ENCODE results near the gene CUL2.
"Not testable (repeated sequence)": the region's sequence is repeated elsewhere in the genome, so short reads cannot be mapped to it uniquely, and the experiment has no call there.

The CUL2 gene

DNA sequence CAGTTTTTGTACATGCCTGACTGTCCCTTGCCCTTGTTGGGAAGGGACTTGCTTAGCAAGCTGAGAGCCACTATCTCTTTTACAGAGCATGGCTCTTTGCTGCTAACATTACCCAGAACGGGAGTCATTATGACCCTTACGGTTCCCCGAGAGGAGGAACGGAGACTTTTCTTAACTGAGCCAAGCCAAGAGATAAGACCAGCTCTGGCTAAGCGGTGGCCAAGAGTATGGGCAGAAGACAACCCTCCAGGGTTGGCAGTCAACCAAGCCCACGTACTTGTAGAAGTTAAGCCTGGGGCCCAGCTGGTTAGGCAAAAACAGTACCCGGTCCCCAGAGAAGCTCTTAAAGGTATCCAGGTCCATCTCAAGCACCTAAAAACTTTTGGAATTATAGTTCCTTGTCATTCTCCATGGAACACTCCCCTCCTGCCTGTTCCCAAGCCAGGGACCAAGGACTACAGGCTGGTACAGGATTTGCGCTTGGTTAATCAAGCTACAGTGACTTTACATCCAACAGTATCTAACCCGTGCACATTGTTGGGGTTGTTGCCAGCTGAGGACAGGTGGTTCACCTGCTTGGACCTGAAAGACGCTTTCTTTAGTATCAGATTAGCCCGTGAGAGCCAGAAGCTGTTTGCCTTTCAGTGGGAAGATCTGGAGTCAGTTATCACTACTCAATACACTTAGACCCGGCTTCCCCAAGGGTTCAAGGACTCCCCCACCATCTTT is 118.4 kb downstream of the CUL2 start:
- H3K9me3 Mint-ChIP-seq, result peaks cover 13% of the 10 kb centered on the region
- H3K36me3 Mint-ChIP-seq (ENCODE audit: low read depth); DNase-seq; H3K4me3 Mint-ChIP-seq; H3K27me3 Mint-ChIP-seq; H3K27ac Mint-ChIP-seq; ATAC-seq; H3K4me1 Mint-ChIP-seq: not testable (repeated sequence)

DNA sequence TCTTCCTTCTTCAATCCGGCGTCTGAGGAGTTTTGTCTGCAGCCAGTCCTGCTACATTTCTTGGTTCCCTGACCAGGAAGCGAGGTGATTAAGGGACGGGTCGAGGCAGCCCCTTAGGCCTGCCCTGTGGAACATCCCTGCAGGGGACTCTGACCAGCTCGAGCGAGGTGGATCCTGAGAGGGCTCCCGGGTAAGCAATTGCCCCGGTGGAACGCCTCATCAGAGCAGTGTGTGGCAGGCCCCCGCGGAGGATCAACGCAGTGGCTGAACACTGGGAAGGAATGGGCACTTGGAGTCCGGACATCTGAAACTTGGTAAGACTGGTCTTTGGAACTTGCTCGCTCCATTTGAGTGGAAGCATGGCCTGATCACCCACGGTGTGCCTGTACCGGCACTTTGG is 121.0 kb downstream of the CUL2 start:
- Mint-ChIP-seq H3K27ac (no peak overlapping the region), H3K4me3 (no peak overlapping the region), H3K9me3 (peaks cover under 1% of the 10 kb centered on the region), H3K4me1 (no peaks in the 10 kb centered on the region), H3K36me3 (ENCODE audit: low read depth) (no peaks in the 10 kb centered on the region), H3K27me3 (peaks cover 2% of the 10 kb centered on the region)
- ATAC-seq, result no peak
- DNase-seq, result no peak

DNA sequence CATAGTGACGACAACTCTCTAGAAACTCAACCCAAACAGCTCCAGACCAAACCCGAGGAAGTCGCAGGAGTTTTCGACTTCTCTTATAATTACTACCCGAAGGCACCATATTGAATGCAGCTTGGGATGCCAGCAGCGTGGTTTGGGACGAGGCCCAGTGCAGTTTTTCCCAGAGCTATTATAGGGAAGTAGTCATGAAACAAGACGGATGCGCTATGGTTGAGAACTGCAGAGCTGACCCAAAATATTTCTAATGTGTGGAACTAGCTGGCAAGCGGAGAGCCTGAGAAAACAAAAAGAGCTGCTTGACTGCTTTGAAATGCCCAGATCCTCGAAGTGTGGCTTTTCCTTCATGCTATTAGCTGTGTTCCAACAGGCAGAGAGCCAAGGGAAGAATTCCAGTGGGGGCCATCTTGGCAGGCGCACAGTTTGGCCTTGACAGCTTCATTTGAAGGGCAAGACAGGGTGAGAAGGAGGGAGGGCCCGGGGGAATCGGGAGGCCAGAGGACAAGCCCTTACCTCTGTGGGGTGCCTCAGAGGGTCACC is 122.7 kb downstream of the CUL2 start:
- Mint-ChIP-seq H3K9me3 (no peaks in the 10 kb centered on the region), H3K4me3 (no peak overlapping the region), H3K4me1 (no peaks in the 10 kb centered on the region), H3K36me3 (ENCODE audit: low read depth) (no peaks in the 10 kb centered on the region), H3K27ac (no peak overlapping the region), H3K27me3 (peaks cover 2% of the 10 kb centered on the region)
- DNase-seq (no peak), ATAC-seq (no peak)

DNA sequence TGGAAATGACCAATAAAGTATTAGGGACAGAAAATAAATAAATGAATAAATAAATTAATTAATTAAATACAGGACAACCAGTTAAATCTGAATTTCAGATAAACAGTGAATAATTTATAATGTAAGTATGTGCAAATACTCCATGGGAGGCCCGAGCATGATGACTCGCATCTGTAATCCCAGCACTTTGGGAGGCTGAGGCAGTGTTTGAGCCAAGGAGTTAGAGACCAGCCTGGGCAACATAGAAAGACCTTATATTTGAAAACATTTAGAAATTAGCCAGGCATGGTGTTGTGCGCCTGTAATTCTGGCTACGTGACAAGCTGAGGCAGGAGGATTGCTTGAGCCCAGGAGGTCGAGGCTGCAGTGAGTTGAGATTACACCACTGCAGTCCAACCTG is 123.7 kb downstream of the CUL2 start:
- Mint-ChIP-seq H3K4me1 (no peaks in the 10 kb centered on the region), H3K27ac (no peak overlapping the region), H3K4me3 (no peak overlapping the region), H3K27me3 (peaks cover 2% of the 10 kb centered on the region), H3K36me3 (ENCODE audit: low read depth) (no peaks in the 10 kb centered on the region), H3K9me3 (no peaks in the 10 kb centered on the region)
- DNase-seq (no peak), ATAC-seq (no peak)

DNA sequence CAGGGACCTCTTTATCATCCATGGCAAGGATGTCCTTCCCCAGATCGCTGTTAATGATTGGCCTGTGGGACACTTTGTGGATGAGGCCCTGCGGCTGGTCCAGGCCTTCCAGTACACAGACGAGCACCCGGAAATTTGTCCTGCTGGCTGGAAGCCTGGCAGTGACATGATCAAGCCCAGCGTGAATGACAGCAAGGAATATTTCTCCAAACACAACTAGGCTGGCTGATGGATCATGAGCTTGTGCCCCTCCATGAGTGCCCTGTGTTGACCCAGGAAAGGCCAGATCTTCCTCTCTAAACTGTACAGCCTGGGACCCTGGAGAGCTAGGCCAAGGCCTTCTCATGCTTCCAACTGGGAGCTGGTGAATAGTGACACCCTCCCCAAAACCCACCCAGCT is 124.1 kb downstream of the CUL2 start:
- ATAC-seq (no peak), DNase-seq (no peak)
- H3K9me3 Mint-ChIP-seq, result no peaks in the 10 kb centered on the region
- H3K27me3 Mint-ChIP-seq, result peaks cover 2% of the 10 kb centered on the region
- no peaks in the 10 kb centered on the region for H3K4me1 Mint-ChIP-seq
- no peak overlapping the region for H3K4me3 Mint-ChIP-seq
- H3K36me3 Mint-ChIP-seq (ENCODE audit: low read depth), result no peaks in the 10 kb centered on the region
- H3K27ac Mint-ChIP-seq, result no peak overlapping the region

DNA sequence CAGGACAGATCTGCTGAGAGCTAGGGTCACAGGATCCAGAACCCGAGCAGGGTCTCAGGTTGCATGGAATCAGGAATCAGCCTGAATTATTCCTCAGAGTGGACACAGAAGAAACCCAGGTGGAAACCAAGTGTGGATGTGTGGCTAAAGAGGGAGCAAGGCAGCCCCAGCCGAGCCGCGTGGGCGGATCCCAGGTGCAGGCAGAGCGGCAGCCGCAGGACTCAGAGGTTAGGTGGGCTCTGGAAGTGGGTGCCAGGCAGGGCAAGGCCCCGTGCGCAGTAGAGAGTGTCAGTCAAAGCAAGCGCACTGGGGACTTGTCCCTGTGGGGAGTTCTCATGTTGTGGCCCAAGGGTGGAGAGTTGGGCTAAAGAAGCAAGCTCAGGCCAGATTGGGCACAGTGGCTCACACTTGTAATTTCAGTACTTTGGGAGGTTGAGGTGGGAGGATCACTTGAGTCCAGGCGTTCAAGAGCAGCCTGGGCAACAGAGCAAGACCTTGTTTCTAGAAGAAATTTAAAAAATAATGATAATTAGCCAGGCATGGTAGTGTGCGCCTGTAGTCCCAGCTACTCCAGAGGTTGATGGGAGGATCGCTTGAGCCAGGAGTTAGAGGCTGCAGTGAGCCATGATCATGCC is 125.9 kb downstream of the CUL2 start:
- Mint-ChIP-seq H3K27ac (no peak overlapping the region), H3K4me1 (no peaks in the 10 kb centered on the region), H3K36me3 (ENCODE audit: low read depth) (no peaks in the 10 kb centered on the region), H3K9me3 (no peaks in the 10 kb centered on the region), H3K27me3 (peaks cover 2% of the 10 kb centered on the region), H3K4me3 (no peak overlapping the region)
- ATAC-seq, result no peak
- no peak for DNase-seq

DNA sequence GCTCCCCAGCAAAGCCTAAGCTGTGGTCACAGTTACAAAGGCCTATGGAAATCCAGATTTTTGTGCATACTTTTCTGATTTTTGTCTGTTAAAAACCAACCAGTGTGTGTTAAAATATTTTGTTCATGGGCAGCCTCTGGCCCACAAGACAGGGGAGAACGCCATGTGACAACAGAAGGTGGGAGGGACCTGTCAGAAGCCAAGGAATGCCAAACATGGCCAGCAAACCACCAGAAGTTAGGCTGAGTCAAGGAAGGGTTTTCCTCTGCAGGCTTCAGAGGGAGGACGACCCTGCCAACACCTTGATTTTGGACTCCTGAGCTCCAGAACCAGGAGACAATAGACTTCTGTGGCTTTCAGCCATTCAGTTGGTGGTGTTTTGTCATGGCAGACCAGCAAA is 127.3 kb downstream of the CUL2 start:
- peaks cover 2% of the 10 kb centered on the region for H3K27me3 Mint-ChIP-seq
- H3K27ac Mint-ChIP-seq, result no peak overlapping the region
- H3K4me1 Mint-ChIP-seq, result no peaks in the 10 kb centered on the region
- no peak overlapping the region for H3K4me3 Mint-ChIP-seq
- no peaks in the 10 kb centered on the region for H3K9me3 Mint-ChIP-seq
- no peaks in the 10 kb centered on the region for H3K36me3 Mint-ChIP-seq (ENCODE audit: low read depth)
- no peak for ATAC-seq
- DNase-seq, result no peak

DNA sequence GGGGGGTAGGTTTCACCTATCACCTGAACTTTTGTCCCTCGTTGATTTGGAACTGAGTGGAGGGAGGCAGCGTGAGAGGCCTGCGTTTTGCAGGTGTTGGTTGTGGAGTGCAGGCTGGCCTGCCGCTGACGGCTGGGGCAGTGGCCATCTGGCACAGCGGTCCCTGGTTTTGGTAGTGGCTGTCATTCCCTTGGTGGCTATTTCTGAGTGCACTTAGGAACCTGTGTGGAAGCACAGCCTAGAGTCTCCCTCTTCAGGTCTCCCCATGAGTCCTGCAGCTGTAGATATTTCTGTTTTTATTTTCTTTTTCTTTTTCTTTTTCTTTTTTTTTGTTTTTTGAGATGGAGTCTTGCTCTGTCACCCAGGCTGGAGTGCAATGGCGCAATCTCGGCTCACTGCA is 129.2 kb downstream of the CUL2 start:
- no peak overlapping the region for H3K27ac Mint-ChIP-seq
- no peaks in the 10 kb centered on the region for H3K9me3 Mint-ChIP-seq
- H3K4me1 Mint-ChIP-seq, result no peaks in the 10 kb centered on the region
- H3K4me3 Mint-ChIP-seq, result no peak overlapping the region
- ATAC-seq (no peak), DNase-seq (no peak)
- no peaks in the 10 kb centered on the region for H3K36me3 Mint-ChIP-seq (ENCODE audit: low read depth)
- H3K27me3 Mint-ChIP-seq, result peaks cover 2% of the 10 kb centered on the region

DNA sequence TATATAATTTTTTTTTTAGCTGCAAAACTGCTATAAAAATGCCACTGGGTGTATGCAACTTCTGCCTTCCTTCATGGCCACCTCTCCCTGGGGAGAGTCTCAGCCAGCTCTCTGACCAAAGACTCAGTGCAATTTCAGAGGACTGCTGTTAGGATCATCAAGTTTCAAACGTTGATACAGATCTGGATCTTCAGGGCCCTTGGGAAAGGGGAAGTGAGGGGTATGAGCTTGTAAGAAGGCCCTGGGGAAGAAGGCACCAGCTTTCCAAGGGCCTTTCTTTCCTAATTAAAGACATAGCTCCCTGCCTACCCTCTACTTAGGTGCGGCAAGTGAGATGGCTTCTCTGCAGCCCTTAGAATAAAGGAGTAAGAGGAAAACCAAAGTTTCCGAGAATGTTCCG is 130.4 kb downstream of the CUL2 start:
- no peaks in the 10 kb centered on the region for H3K36me3 Mint-ChIP-seq (ENCODE audit: low read depth)
- H3K9me3 Mint-ChIP-seq, result no peaks in the 10 kb centered on the region
- no peaks in the 10 kb centered on the region for H3K4me1 Mint-ChIP-seq
- H3K27ac Mint-ChIP-seq, result no peak overlapping the region
- DNase-seq (no peak), ATAC-seq (no peak)
- H3K4me3 Mint-ChIP-seq, result no peak overlapping the region
- H3K27me3 Mint-ChIP-seq, result peaks cover 2% of the 10 kb centered on the region

DNA sequence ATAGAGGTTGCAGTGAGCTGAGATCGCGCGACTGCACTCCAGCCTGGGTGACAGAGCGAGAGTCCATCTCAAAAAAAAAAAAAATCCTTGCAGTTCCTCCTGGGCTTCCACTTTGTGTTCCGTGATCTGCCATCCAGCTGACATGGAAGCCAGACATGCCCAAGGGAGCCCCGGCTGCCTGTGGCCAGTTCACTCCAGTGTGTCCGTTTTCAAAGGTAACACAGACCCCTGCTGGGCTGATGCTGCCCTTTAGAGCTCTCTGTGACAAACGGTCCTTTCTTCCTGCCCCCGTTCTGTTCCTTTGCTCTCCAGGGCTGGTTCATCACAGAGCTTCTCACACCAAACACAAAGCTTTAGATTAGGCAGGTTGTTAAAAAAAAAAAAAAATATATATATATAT is 130.8 kb downstream of the CUL2 start:
- no peak for DNase-seq
- peaks cover under 1% of the 10 kb centered on the region for H3K27me3 Mint-ChIP-seq
- H3K4me3 Mint-ChIP-seq, result no peak overlapping the region
- no peak for ATAC-seq
- no peaks in the 10 kb centered on the region for H3K9me3 Mint-ChIP-seq
- no peaks in the 10 kb centered on the region for H3K4me1 Mint-ChIP-seq
- no peak overlapping the region for H3K27ac Mint-ChIP-seq
- no peaks in the 10 kb centered on the region for H3K36me3 Mint-ChIP-seq (ENCODE audit: low read depth)

Data from activated naive CD8-positive, alpha-beta T cell treated with anti-CD3 and anti-CD28 coated beads, Interleukin-2, amount 50 U/mL, for 24 hours (primary cell).